GM23338 (cell line): ENCODE results near the gene PKLR. TPM values are rescaled to one million over a fixed set of nuclear protein-coding genes. Genes with fewer than 3 reads are reported as not detected.

Source experiments
- ATAC-seq: fragments of 200-7000 bp; cut with Tn5 transposase; 3 replicates; pipeline ENCODE4 v1.9.1; 2020
- DNase-seq: peaks from one replicate; pipeline ENCODE4 v3.0.0-alpha.2; 2015; ENCODE audit warnings: low spot score
- H2AFZ ChIP-seq: fragments of 200-600 bp; sonication (generic); 2 replicates; pipeline ENCODE4 v1.8.0; 2016; ENCODE audit warnings: antibody characterized with exemption, mild to moderate bottlenecking, moderate library complexity
- H3F3A ChIP-seq: fragments of 200-600 bp; sonication (generic); replicated peaks from 2 replicates; pipeline ENCODE4 v1.8.0; 2017; ENCODE audit warnings: antibody characterized with exemption, mixed run types, low read depth
- H3K27ac ChIP-seq: fragments of 200-600 bp; sonication (generic); 2 replicates; pipeline ENCODE4 v1.6.1; 2016; ENCODE audit warnings: low read depth
- H3K27me3 ChIP-seq: fragments of 200-600 bp; sonication (generic); 2 replicates; pipeline ENCODE4 v1.8.0; 2016; ENCODE audit warnings: mild to moderate bottlenecking, mixed run types, moderate library complexity; ENCODE audit not compliant: insufficient read depth
- H3K36me3 ChIP-seq: fragments of 200-600 bp; sonication (generic); 2 replicates; pipeline ENCODE4 v1.8.0; 2016; ENCODE audit warnings: mild to moderate bottlenecking; ENCODE audit not compliant: insufficient read depth
- H3K4me1 ChIP-seq: fragments of 200-600 bp; sonication (generic); 2 replicates; pipeline ENCODE4 v1.8.0; 2016; ENCODE audit warnings: mild to moderate bottlenecking, moderate library complexity; ENCODE audit not compliant: insufficient read depth
- H3K4me2 ChIP-seq: fragments of 200-600 bp; sonication (generic); 2 replicates; pipeline ENCODE4 v1.7.1; 2017; ENCODE audit warnings: mixed run types
- H3K4me3 ChIP-seq: fragments of 200-600 bp; sonication (generic); 2 replicates; pipeline ENCODE4 v1.6.1; 2016; ENCODE audit warnings: mixed run types
- H3K79me2 ChIP-seq: fragments of 200-600 bp; sonication (generic); replicated peaks from 2 replicates; pipeline ENCODE4 v1.8.0; 2017; ENCODE audit warnings: mild to moderate bottlenecking; ENCODE audit not compliant: insufficient read depth
- H3K9me2 ChIP-seq: fragments of 200-600 bp; sonication (generic); 2 replicates; pipeline ENCODE4 v1.8.0; 2017; ENCODE audit not compliant: insufficient read depth
- H4K20me1 ChIP-seq: fragments of 200-600 bp; sonication (generic); replicated peaks from 2 replicates; pipeline ENCODE4 v1.8.0; 2017; ENCODE audit warnings: mild to moderate bottlenecking; ENCODE audit not compliant: insufficient read depth
- H3K27ac Mint-ChIP-seq: 2 replicates; pipeline ENCODE4 v1.8.0; 2020; ENCODE audit warnings: inconsistent platforms, mild to moderate bottlenecking, moderate library complexity, mixed read lengths
- H3K27me3 Mint-ChIP-seq: 3 replicates; pipeline ENCODE4 v1.8.0; 2022; ENCODE audit warnings: low read depth, mild to moderate bottlenecking, moderate library complexity, mixed read lengths, inconsistent platforms; ENCODE audit not compliant: insufficient read depth, poor library complexity
- H3K36me3 Mint-ChIP-seq: 3 replicates; pipeline ENCODE4 v1.8.0; 2021; ENCODE audit warnings: low read depth, mild to moderate bottlenecking, inconsistent platforms, moderate library complexity, mixed read lengths
- H3K4me1 Mint-ChIP-seq: 3 replicates; pipeline ENCODE4 v1.8.0; 2020; ENCODE audit warnings: mild to moderate bottlenecking, inconsistent platforms, mixed read lengths
- H3K4me3 Mint-ChIP-seq: 3 replicates; pipeline ENCODE4 v1.8.0; 2021; ENCODE audit warnings: moderate library complexity, mild to moderate bottlenecking, inconsistent platforms, mixed read lengths
- H3K9me3 Mint-ChIP-seq: 3 replicates; pipeline ENCODE4 v1.8.0; 2020; ENCODE audit warnings: moderate library complexity, mild to moderate bottlenecking, inconsistent platforms, mixed read lengths
- CREB1 ChIP-seq: fragments of 250-450 bp; sonication (Bioruptor Pico); IDR thresholded peaks from 2 replicates; pipeline ENCODE4 v1.5.0; 2020; ENCODE audit warnings: low read depth, mild to moderate bottlenecking, moderate library complexity
- ETS1 ChIP-seq: IDR thresholded peaks from 2 replicates; pipeline ENCODE4 v1.6.1; 2016; ENCODE audit warnings: antibody characterized with exemption
- EZH2 ChIP-seq: fragments of 200-600 bp; sonication (generic); IDR thresholded peaks from one replicate; pipeline ENCODE4 v1.8.0; 2017; ENCODE audit warnings: antibody characterized with exemption, mild to moderate bottlenecking, low read depth; ENCODE audit not compliant: unreplicated experiment
- EZH2phosphoT487 ChIP-seq: fragments of 200-600 bp; sonication (generic); IDR thresholded peaks from one replicate; pipeline ENCODE4 v1.8.1; 2018; ENCODE audit warnings: antibody characterized with exemption; ENCODE audit not compliant: unreplicated experiment
- JUNB ChIP-seq: IDR thresholded peaks from one replicate; pipeline ENCODE4 v1.6.1; 2016; ENCODE audit warnings: antibody characterized with exemption; ENCODE audit not compliant: unreplicated experiment
- NANOG ChIP-seq: IDR thresholded peaks from 2 replicates; pipeline ENCODE4 v1.6.1; 2016; ENCODE audit warnings: antibody characterized with exemption, borderline replicate concordance
- POLR2AphosphoS5 ChIP-seq: IDR thresholded peaks from 2 replicates; pipeline ENCODE4 v1.6.1; 2016; ENCODE audit warnings: antibody characterized with exemption, low read depth
- STAT1 ChIP-seq: IDR thresholded peaks from one replicate; pipeline ENCODE4 v1.6.1; 2016; ENCODE audit warnings: antibody characterized with exemption; ENCODE audit not compliant: unreplicated experiment
- ZNF114 ChIP-seq: fragments of 250-450 bp; sonication (Bioruptor Pico); IDR thresholded peaks from 2 replicates; pipeline ENCODE4 v1.5.0; 2020; ENCODE audit warnings: mild to moderate bottlenecking, moderate library complexity
- ZNF331 ChIP-seq: fragments of 250-450 bp; sonication (Bioruptor Pico); IDR thresholded peaks from 2 replicates; pipeline ENCODE4 v1.5.0; 2020; ENCODE audit warnings: low read depth, mild to moderate bottlenecking, moderate library complexity
- ZNF462 ChIP-seq: fragments of 250-450 bp; sonication (Bioruptor Pico); IDR thresholded peaks from 2 replicates; pipeline ENCODE4 v1.5.0; 2020; ENCODE audit warnings: mild to moderate bottlenecking, moderate library complexity
- polyA plus RNA-seq: library from polyadenylated mRNA; unstranded; fragments of >200 nt; fragmentation: Nextera tagmentation; extraction: Ambion mirVana; gene quantifications from 2 replicates; pipeline ENCODE4 v1.2.1, GENCODE V29; 2016
- total RNA-seq: library from RNA; depleted of rRNA; stranded (reverse); fragments of >200 nt; shearing (Covaris generic); gene quantifications from 2 replicates; pipeline ENCODE4 v1.2.3, GENCODE V29; 2014
- TF ChIP-seq, protein P1 (sequence below): IDR thresholded peaks from one replicate; pipeline ENCODE4 v1.6.1; 2018; ENCODE audit warnings: antibody characterized with exemption; ENCODE audit not compliant: unreplicated experiment
- TF ChIP-seq, protein P2 (sequence below), 2 experiments: fragments of 200-600 bp in 1 of 2; sonication (generic) in 1 of 2; conservative IDR thresholded peaks; 2 replicates each; pipeline versions ENCODE4 v1.5.1 to v1.6.1; 2016 to 2017; ENCODE audit warnings: antibody characterized with exemption in 2 of 2, low read depth in 2 of 2, mild to moderate bottlenecking in 2 of 2, moderate library complexity in 1 of 2

PKLR gene
- total and polyA plus RNA-seq, 2 experiments from 2014 or later: 2.0 to 3.7 TPM

DNA sequence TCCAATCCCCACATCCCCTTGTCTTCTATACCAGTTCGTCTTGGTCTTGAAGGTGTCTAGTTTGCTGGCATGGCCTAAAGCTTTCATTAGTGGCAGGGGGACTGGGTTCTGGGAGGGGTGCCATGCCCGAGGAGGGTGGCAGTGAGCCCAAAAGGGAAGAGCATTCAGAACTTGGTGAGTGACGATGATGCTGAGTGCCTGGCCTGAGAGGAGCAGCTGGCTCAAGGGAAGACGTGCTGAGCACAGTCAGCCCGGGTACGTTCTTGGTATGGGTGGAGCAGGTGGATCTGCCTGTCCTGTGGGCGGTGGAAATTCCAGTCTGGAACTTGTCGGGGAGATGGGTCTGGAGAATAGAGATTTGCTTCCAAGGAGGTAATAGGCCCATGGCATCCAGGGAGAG lies 12.0 kb upstream of the PKLR start:
- peaks cover 55% of the 10 kb centered on the region for H3K79me2 ChIP-seq
- peaks cover 59% of the 10 kb centered on the region for H3K36me3 Mint-ChIP-seq
- H3K36me3 ChIP-seq: peaks cover 21% of the 10 kb centered on the region

More for the DNA sequence above, 12.0 kb upstream of the PKLR start:
- Histone ChIP-seq H3K4me1 (peaks cover 16% of the 10 kb centered on the region), H3K27me3 (no peaks in the 10 kb centered on the region), H3K4me3 (no peak overlapping the region), H4K20me1 (peaks cover 46% of the 10 kb centered on the region), H2AFZ (no peak overlapping the region), H3K9me2 (no peaks in the 10 kb centered on the region), H3K27ac (no peak overlapping the region), H3F3A (peaks cover 41% of the 10 kb centered on the region), H3K4me2 (no peak overlapping the region)
- no peaks in the 10 kb centered on the region for H3K9me3 Mint-ChIP-seq
- H3K4me1 Mint-ChIP-seq: peaks cover 19% of the 10 kb centered on the region
- no peak overlapping the region for H3K27ac Mint-ChIP-seq
- no peak overlapping the region for H3K4me3 Mint-ChIP-seq
- H3K27me3 Mint-ChIP-seq: peaks cover 11% of the 10 kb centered on the region
- ATAC-seq (no peak), DNase-seq (no peak)
- TF ChIP-seq ZNF462 (CRISPR knock-in tag): no peak
- TF ChIP-seq CREB1 (CRISPR knock-in tag): no peak
- TF ChIP-seq, protein P1, sequence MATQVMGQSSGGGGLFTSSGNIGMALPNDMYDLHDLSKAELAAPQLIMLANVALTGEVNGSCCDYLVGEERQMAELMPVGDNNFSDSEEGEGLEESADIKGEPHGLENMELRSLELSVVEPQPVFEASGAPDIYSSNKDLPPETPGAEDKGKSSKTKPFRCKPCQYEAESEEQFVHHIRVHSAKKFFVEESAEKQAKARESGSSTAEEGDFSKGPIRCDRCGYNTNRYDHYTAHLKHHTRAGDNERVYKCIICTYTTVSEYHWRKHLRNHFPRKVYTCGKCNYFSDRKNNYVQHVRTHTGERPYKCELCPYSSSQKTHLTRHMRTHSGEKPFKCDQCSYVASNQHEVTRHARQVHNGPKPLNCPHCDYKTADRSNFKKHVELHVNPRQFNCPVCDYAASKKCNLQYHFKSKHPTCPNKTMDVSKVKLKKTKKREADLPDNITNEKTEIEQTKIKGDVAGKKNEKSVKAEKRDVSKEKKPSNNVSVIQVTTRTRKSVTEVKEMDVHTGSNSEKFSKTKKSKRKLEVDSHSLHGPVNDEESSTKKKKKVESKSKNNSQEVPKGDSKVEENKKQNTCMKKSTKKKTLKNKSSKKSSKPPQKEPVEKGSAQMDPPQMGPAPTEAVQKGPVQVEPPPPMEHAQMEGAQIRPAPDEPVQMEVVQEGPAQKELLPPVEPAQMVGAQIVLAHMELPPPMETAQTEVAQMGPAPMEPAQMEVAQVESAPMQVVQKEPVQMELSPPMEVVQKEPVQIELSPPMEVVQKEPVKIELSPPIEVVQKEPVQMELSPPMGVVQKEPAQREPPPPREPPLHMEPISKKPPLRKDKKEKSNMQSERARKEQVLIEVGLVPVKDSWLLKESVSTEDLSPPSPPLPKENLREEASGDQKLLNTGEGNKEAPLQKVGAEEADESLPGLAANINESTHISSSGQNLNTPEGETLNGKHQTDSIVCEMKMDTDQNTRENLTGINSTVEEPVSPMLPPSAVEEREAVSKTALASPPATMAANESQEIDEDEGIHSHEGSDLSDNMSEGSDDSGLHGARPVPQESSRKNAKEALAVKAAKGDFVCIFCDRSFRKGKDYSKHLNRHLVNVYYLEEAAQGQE: no peak
- TF ChIP-seq NANOG: no peak
- no peak for TF ChIP-seq ZNF114 (CRISPR knock-in tag)
- TF ChIP-seq, protein P2, sequence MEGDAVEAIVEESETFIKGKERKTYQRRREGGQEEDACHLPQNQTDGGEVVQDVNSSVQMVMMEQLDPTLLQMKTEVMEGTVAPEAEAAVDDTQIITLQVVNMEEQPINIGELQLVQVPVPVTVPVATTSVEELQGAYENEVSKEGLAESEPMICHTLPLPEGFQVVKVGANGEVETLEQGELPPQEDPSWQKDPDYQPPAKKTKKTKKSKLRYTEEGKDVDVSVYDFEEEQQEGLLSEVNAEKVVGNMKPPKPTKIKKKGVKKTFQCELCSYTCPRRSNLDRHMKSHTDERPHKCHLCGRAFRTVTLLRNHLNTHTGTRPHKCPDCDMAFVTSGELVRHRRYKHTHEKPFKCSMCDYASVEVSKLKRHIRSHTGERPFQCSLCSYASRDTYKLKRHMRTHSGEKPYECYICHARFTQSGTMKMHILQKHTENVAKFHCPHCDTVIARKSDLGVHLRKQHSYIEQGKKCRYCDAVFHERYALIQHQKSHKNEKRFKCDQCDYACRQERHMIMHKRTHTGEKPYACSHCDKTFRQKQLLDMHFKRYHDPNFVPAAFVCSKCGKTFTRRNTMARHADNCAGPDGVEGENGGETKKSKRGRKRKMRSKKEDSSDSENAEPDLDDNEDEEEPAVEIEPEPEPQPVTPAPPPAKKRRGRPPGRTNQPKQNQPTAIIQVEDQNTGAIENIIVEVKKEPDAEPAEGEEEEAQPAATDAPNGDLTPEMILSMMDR (conservative IDR thresholded peaks at IDR 0.05; ENCODE audit: low read depth in 2 of 2): no peak
- no peak for TF ChIP-seq ZNF331
- TF ChIP-seq STAT1: no peak
- TF ChIP-seq EZH2phosphoT487: no peak
- no peak for TF ChIP-seq POLR2AphosphoS5
- no peak for TF ChIP-seq JUNB
- no peak for TF ChIP-seq EZH2
- TF ChIP-seq ETS1: no peak
